ENCODE measurements around the gene OSBPL2.

GRCh38 chr20:62275219-62275618 is 36.9 kb downstream of the OSBPL2 start:
- TF ChIP-seq EZH2 (IDR thresholded peaks at IDR 0.05) (no peak), POLR2AphosphoS5 (IDR thresholded peaks at IDR 0.05; ENCODE audit: borderline replicate concordance, low read depth, low read length) (no peak)
